ENCODE data around the gene ZNF408. TPM values are rescaled to one million over a fixed set of nuclear protein-coding genes. Genes with fewer than 3 reads are reported as not detected.

ZNF408 gene
- total and polyA plus RNA-seq, 2 donors (not counting 3 experiments of a cell fraction or from before 2014, with no cell fraction given), result 7.8 to 10.9 TPM

GRCh38 chr11:46677991-46678740 lies 22.7 kb upstream of the ZNF408 start:
- FAIRE-seq, result no peak
- no peaks in the 10 kb centered on the region for H3K4me1 ChIP-seq (ENCODE audit: control insufficient read depth, extremely low read depth, insufficient read depth, low read length)
- H3K9ac ChIP-seq (replicated peaks; ENCODE audit: extremely low read depth, insufficient read depth, low read length), result no peak overlapping the region
- dilution Hi-C loops (cut with MboI; ENCODE audit: extremely low pct_ligation_motif_present, low sequenced_read_pairs) (no loop called here), intact Hi-C loops (cut with micrococcal nuclease) (no loop called here)
- H3K36me3 ChIP-seq (ENCODE audit: control insufficient read depth in 2 of 2, extremely low read depth in 1 of 2, insufficient read depth in 2 of 2, low read length in 2 of 2), result peaks cover 0 to 35% of the 10 kb centered on the region in 2 experiments
- no peak overlapping the region for H3K4me3 ChIP-seq (replicated peaks in 1 of 3; ENCODE audit: insufficient read depth in 1 of 3, low read depth in 1 of 3, low read length in 3 of 3)
- H4K20me1 ChIP-seq (replicated peaks; ENCODE audit: control insufficient read depth, extremely low read depth, insufficient read depth, low read length), result no peaks in the 10 kb centered on the region
- H3K9me3 ChIP-seq (replicated peaks; ENCODE audit: control insufficient read depth, insufficient read depth, low read length), result no peaks in the 10 kb centered on the region
- H3K79me2 ChIP-seq (ENCODE audit: control insufficient read depth, insufficient read depth, low read length), result no peaks in the 10 kb centered on the region
- H3K27me3 ChIP-seq (ENCODE audit: control insufficient read depth in 2 of 2, insufficient read depth in 2 of 2, low read length in 2 of 2), result no peaks in the 10 kb centered on the region
- POLR2A ChIA-PET, result no interaction called here
- no peak overlapping the region for H2AFZ ChIP-seq (ENCODE audit: low read depth, low read length)
- no peak for DNase-seq (ENCODE audit: low read depth, low spot score)
- TF ChIP-seq POLR2AphosphoS5 (IDR thresholded peaks at IDR 0.05; ENCODE audit: insufficient read depth, low read depth, low read length) (no peak), JUN (IDR thresholded peaks at IDR 0.05; ENCODE audit: borderline replicate concordance, insufficient read depth, insufficient read length, low read depth) (no peak), EZH2 (IDR thresholded peaks at IDR 0.05; ENCODE audit: borderline replicate concordance, low read depth, low read length, severe bottlenecking) (no peak), FOS (IDR thresholded peaks at IDR 0.05; ENCODE audit: borderline replicate concordance, insufficient read depth, low read length) (no peak), CTCF (IDR thresholded peaks at IDR 0.05; ENCODE audit: extremely low read depth in 1 of 2, insufficient read depth in 1 of 2, low read depth in 1 of 2, low read length in 2 of 2) (no peak)
- no peaks in the 10 kb centered on the region for H3K9me1 ChIP-seq (replicated peaks; ENCODE audit: control insufficient read depth, extremely low read depth, insufficient read depth, low read length)
- BruUV-seq (replicated peaks), result no TSS peak
- CTCF ChIA-PET, result no interaction called here
- H3K4me2 ChIP-seq (ENCODE audit: insufficient read depth, low read length), result no peak overlapping the region
- no peak overlapping the region for H3K27ac ChIP-seq (ENCODE audit: insufficient read depth, low read depth, low read length)

Data from endothelial cell of umbilical vein (primary cell).